ENCODE data around the gene TNNI3K. TPM values are rescaled to one million over a fixed set of nuclear protein-coding genes. Genes with fewer than 3 reads are reported as not detected.

Gene TNNI3K
- polyA plus RNA-seq, 1 donor = 1.1 TPM

GRCh38 chr1:74388855-74389254 lies 153.7 kb downstream of the TNNI3K start:
- Histone ChIP-seq H3K27me3 (ENCODE audit: control insufficient read depth, insufficient read depth, low read length) (no peaks in the 10 kb centered on the region), H3K36me3 (ENCODE audit: control insufficient read depth, insufficient read depth, low read length) (no peaks in the 10 kb centered on the region), H3K4me1 (ENCODE audit: control insufficient read depth, insufficient read depth, low read length) (no peaks in the 10 kb centered on the region), H3K27ac (ENCODE audit: low read length) (no peak overlapping the region), H3K9me3 (ENCODE audit: control insufficient read depth, low read depth, low read length) (no peaks in the 10 kb centered on the region), H3K4me3 (ENCODE audit: low read length) (no peak overlapping the region)
- DNase-seq = no peak
- 78% methylated on average over 1 of the region's 2 CpGs for WGBS (ENCODE audit: insufficient coverage, low lambda C conversion rate)

GRCh38 chr1:74392186-74392585 lies 157.0 kb downstream of the TNNI3K start:
- H3K9me3 ChIP-seq (ENCODE audit: control insufficient read depth, low read depth, low read length) = no peaks in the 10 kb centered on the region
- no peaks in the 10 kb centered on the region for H3K27me3 ChIP-seq (ENCODE audit: control insufficient read depth, insufficient read depth, low read length)
- no peak overlapping the region for H3K27ac ChIP-seq (ENCODE audit: low read length)
- DNase-seq = no peak
- H3K4me1 ChIP-seq (ENCODE audit: control insufficient read depth, insufficient read depth, low read length) = no peaks in the 10 kb centered on the region
- no peaks in the 10 kb centered on the region for H3K36me3 ChIP-seq (ENCODE audit: control insufficient read depth, insufficient read depth, low read length)
- WGBS (ENCODE audit: insufficient coverage, low lambda C conversion rate) = 100% methylated on average over 1 of the region's 3 CpGs
- H3K4me3 ChIP-seq (ENCODE audit: low read length) = no peak overlapping the region

- Histone ChIP-seq H3K27ac (ENCODE audit: low read length) (no peak overlapping the region), H3K9me3 (ENCODE audit: control insufficient read depth, low read depth, low read length) (no peaks in the 10 kb centered on the region), H3K27me3 (ENCODE audit: control insufficient read depth, insufficient read depth, low read length) (no peaks in the 10 kb centered on the region), H3K4me1 (ENCODE audit: control insufficient read depth, insufficient read depth, low read length) (no peaks in the 10 kb centered on the region), H3K4me3 (ENCODE audit: low read length) (no peak overlapping the region), H3K36me3 (ENCODE audit: control insufficient read depth, insufficient read depth, low read length) (no peaks in the 10 kb centered on the region)
- WGBS (ENCODE audit: insufficient coverage, low lambda C conversion rate) = no CpG with 5 or more reads among the region's 2 CpGs
- no peak for DNase-seq
These were observed 157.7 kb downstream of the TNNI3K start for GRCh38 chr1:74392840-74393239.

- H3K9me3 ChIP-seq (ENCODE audit: control insufficient read depth, low read depth, low read length) = no peaks in the 10 kb centered on the region
- peak in 1 of 2 donors; percentile 2 for DNase-seq
These were observed 160.4 kb downstream of the TNNI3K start for GRCh38 chr1:74395571-74395970.

GRCh38 chr1:74396462-74396861 lies 161.3 kb downstream of the TNNI3K start:
- H3K9me3 ChIP-seq (ENCODE audit: control insufficient read depth, low read depth, low read length) = no peaks in the 10 kb centered on the region
- no CpG with 5 or more reads among the region's 3 CpGs for WGBS (ENCODE audit: insufficient coverage, low lambda C conversion rate)
- no peak for DNase-seq
- no peak overlapping the region for H3K4me3 ChIP-seq (ENCODE audit: low read length)
- no peaks in the 10 kb centered on the region for H3K4me1 ChIP-seq (ENCODE audit: control insufficient read depth, insufficient read depth, low read length)
- H3K27ac ChIP-seq (ENCODE audit: low read length) = no peak overlapping the region
- H3K36me3 ChIP-seq (ENCODE audit: control insufficient read depth, insufficient read depth, low read length) = no peaks in the 10 kb centered on the region
- H3K27me3 ChIP-seq (ENCODE audit: control insufficient read depth, insufficient read depth, low read length) = no peaks in the 10 kb centered on the region

More at GRCh38 chr1:74395571-74395970, 160.4 kb downstream of the TNNI3K start:
- Histone ChIP-seq H3K4me3 (ENCODE audit: low read length) (no peak overlapping the region), H3K27ac (ENCODE audit: low read length) (no peak overlapping the region), H3K4me1 (ENCODE audit: control insufficient read depth, insufficient read depth, low read length) (no peaks in the 10 kb centered on the region), H3K27me3 (ENCODE audit: control insufficient read depth, insufficient read depth, low read length) (no peaks in the 10 kb centered on the region), H3K36me3 (ENCODE audit: control insufficient read depth, insufficient read depth, low read length) (no peaks in the 10 kb centered on the region)
- WGBS (ENCODE audit: insufficient coverage, low lambda C conversion rate) = 81% methylated on average over 3 of the region's 4 CpGs

- DNase-seq = no peak
These were observed 161.7 kb downstream of the TNNI3K start for GRCh38 chr1:74396933-74397332.

GRCh38 chr1:74399249-74399648 lies 164.1 kb downstream of the TNNI3K start:
- Histone ChIP-seq H3K27me3 (ENCODE audit: control insufficient read depth, insufficient read depth, low read length) (no peaks in the 10 kb centered on the region), H3K4me3 (ENCODE audit: low read length) (no peak overlapping the region), H3K9me3 (ENCODE audit: control insufficient read depth, low read depth, low read length) (no peaks in the 10 kb centered on the region), H3K4me1 (ENCODE audit: control insufficient read depth, insufficient read depth, low read length) (no peaks in the 10 kb centered on the region), H3K27ac (ENCODE audit: low read length) (no peak overlapping the region), H3K36me3 (ENCODE audit: control insufficient read depth, insufficient read depth, low read length) (no peaks in the 10 kb centered on the region)
- 60% methylated on average over 1 of the region's 5 CpGs for WGBS (ENCODE audit: insufficient coverage, low lambda C conversion rate)
- no peak for DNase-seq

More at GRCh38 chr1:74396933-74397332, 161.7 kb downstream of the TNNI3K start:
- WGBS (ENCODE audit: insufficient coverage, low lambda C conversion rate) = 53% methylated on average over 4 of the region's 4 CpGs
- no peaks in the 10 kb centered on the region for H3K36me3 ChIP-seq (ENCODE audit: control insufficient read depth, insufficient read depth, low read length)
- no peak overlapping the region for H3K4me3 ChIP-seq (ENCODE audit: low read length)
- H3K27ac ChIP-seq (ENCODE audit: low read length) = no peak overlapping the region
- no peaks in the 10 kb centered on the region for H3K9me3 ChIP-seq (ENCODE audit: control insufficient read depth, low read depth, low read length)
- no peaks in the 10 kb centered on the region for H3K4me1 ChIP-seq (ENCODE audit: control insufficient read depth, insufficient read depth, low read length)
- H3K27me3 ChIP-seq (ENCODE audit: control insufficient read depth, insufficient read depth, low read length) = no peaks in the 10 kb centered on the region

- no peaks in the 10 kb centered on the region for H3K27me3 ChIP-seq (ENCODE audit: control insufficient read depth, insufficient read depth, low read length)
- no peaks in the 10 kb centered on the region for H3K4me1 ChIP-seq (ENCODE audit: control insufficient read depth, insufficient read depth, low read length)
- no peak for DNase-seq
- no peaks in the 10 kb centered on the region for H3K36me3 ChIP-seq (ENCODE audit: control insufficient read depth, insufficient read depth, low read length)
- no peaks in the 10 kb centered on the region for H3K9me3 ChIP-seq (ENCODE audit: control insufficient read depth, low read depth, low read length)
- H3K4me3 ChIP-seq (ENCODE audit: low read length) = no peak overlapping the region
- WGBS (ENCODE audit: insufficient coverage, low lambda C conversion rate) = 88% methylated on average over 1 of the region's 1 CpG
- H3K27ac ChIP-seq (ENCODE audit: low read length) = no peak overlapping the region
These were observed 167.7 kb downstream of the TNNI3K start for GRCh38 chr1:74402873-74403272.

- DNase-seq = no peak
- Histone ChIP-seq H3K36me3 (ENCODE audit: control insufficient read depth, insufficient read depth, low read length) (no peaks in the 10 kb centered on the region), H3K4me1 (ENCODE audit: control insufficient read depth, insufficient read depth, low read length) (no peaks in the 10 kb centered on the region), H3K9me3 (ENCODE audit: control insufficient read depth, low read depth, low read length) (no peaks in the 10 kb centered on the region), H3K27me3 (ENCODE audit: control insufficient read depth, insufficient read depth, low read length) (no peaks in the 10 kb centered on the region), H3K27ac (ENCODE audit: low read length) (no peak overlapping the region), H3K4me3 (ENCODE audit: low read length) (no peak overlapping the region)
- 86% methylated on average over 1 of the region's 1 CpG for WGBS (ENCODE audit: insufficient coverage, low lambda C conversion rate)
These were observed 168.4 kb downstream of the TNNI3K start for GRCh38 chr1:74403606-74404005.

GRCh38 chr1:74406759-74407158 lies 171.6 kb downstream of the TNNI3K start:
- H3K4me1 ChIP-seq (ENCODE audit: control insufficient read depth, insufficient read depth, low read length) = no peaks in the 10 kb centered on the region
- no peak for DNase-seq
- WGBS (ENCODE audit: insufficient coverage, low lambda C conversion rate) = no CpG with 5 or more reads among the region's 2 CpGs
- no peak overlapping the region for H3K27ac ChIP-seq (ENCODE audit: low read length)
- no peak overlapping the region for H3K4me3 ChIP-seq (ENCODE audit: low read length)
- no peaks in the 10 kb centered on the region for H3K36me3 ChIP-seq (ENCODE audit: control insufficient read depth, insufficient read depth, low read length)
- no peaks in the 10 kb centered on the region for H3K9me3 ChIP-seq (ENCODE audit: control insufficient read depth, low read depth, low read length)
- no peaks in the 10 kb centered on the region for H3K27me3 ChIP-seq (ENCODE audit: control insufficient read depth, insufficient read depth, low read length)

GRCh38 chr1:74407902-74408301 lies 172.7 kb downstream of the TNNI3K start:
- 83% methylated on average over 1 of the region's 3 CpGs for WGBS (ENCODE audit: insufficient coverage, low lambda C conversion rate)
- Histone ChIP-seq H3K36me3 (ENCODE audit: control insufficient read depth, insufficient read depth, low read length) (no peaks in the 10 kb centered on the region), H3K27me3 (ENCODE audit: control insufficient read depth, insufficient read depth, low read length) (no peaks in the 10 kb centered on the region), H3K4me3 (ENCODE audit: low read length) (no peak overlapping the region), H3K9me3 (ENCODE audit: control insufficient read depth, low read depth, low read length) (no peaks in the 10 kb centered on the region), H3K4me1 (ENCODE audit: control insufficient read depth, insufficient read depth, low read length) (no peaks in the 10 kb centered on the region), H3K27ac (ENCODE audit: low read length) (no peak overlapping the region)
- no peak for DNase-seq
